Nephron progenitor cell (in vitro differentiated cells): Measurements from ENCODE around the gene PTPRK.
"Not testable (repeated sequence)": the region's sequence is repeated elsewhere in the genome, so short reads cannot be mapped to it uniquely, and the experiment has no call there.

Experiments used
- DNase-seq: peaks from one replicate; pipeline ENCODE4 v3.0.0; 2021
- H3K27ac Mint-ChIP-seq: 2 replicates; pipeline ENCODE4 v1.8.0; 2021; ENCODE audit warnings: mild to moderate bottlenecking, moderate library complexity, mixed read lengths
- H3K27me3 Mint-ChIP-seq: 2 replicates; pipeline ENCODE4 v1.8.0; 2021; ENCODE audit warnings: mild to moderate bottlenecking, low read depth, mixed read lengths; ENCODE audit not compliant: poor library complexity
- H3K36me3 Mint-ChIP-seq: 2 replicates; pipeline ENCODE4 v1.8.0; 2021; ENCODE audit warnings: low read depth, mixed read lengths
- H3K4me1 Mint-ChIP-seq: 2 replicates; pipeline ENCODE4 v1.8.0; 2021; ENCODE audit warnings: mixed read lengths
- H3K4me3 Mint-ChIP-seq: 2 replicates; pipeline ENCODE4 v1.8.0; 2021; ENCODE audit warnings: mild to moderate bottlenecking, moderate library complexity, mixed read lengths
- H3K9me3 Mint-ChIP-seq: 2 replicates; pipeline ENCODE4 v1.8.0; 2021; ENCODE audit warnings: mild to moderate bottlenecking, moderate library complexity, mixed read lengths
- TF ChIP-seq, protein P1 (sequence below): fragments of 200-600 bp; sonication (generic); IDR thresholded peaks from 2 replicates; pipeline ENCODE4 v1.5.0; 2021; ENCODE audit warnings: antibody characterized with exemption

PTPRK gene

DNA sequence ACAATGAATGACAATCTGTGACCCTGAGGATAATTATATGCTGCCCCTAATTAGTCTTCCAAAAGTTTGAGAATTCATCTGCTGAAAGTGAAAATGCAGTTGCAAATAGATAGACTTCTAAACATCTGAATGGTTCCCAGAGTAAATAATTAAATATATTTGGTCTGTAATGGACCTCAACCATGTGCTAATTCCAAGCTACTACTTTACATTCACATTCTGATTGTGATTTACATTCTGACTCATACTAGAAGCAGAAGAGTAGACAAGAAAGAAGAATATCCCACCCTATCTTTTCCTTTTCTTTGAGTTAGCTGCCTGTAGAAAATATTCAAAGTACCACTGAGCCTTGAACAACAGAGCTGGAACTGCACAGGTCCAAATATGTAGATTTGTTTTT is 80.8 kb downstream of the PTPRK start:
- Mint-ChIP-seq H3K36me3 (peaks cover 14% of the 10 kb centered on the region), H3K9me3 (peaks cover 4% of the 10 kb centered on the region), H3K4me3 (no peak overlapping the region), H3K4me1 (peaks cover 6% of the 10 kb centered on the region), H3K27me3 (no peaks in the 10 kb centered on the region), H3K27ac (no peak overlapping the region)
- TF ChIP-seq, protein P1, sequence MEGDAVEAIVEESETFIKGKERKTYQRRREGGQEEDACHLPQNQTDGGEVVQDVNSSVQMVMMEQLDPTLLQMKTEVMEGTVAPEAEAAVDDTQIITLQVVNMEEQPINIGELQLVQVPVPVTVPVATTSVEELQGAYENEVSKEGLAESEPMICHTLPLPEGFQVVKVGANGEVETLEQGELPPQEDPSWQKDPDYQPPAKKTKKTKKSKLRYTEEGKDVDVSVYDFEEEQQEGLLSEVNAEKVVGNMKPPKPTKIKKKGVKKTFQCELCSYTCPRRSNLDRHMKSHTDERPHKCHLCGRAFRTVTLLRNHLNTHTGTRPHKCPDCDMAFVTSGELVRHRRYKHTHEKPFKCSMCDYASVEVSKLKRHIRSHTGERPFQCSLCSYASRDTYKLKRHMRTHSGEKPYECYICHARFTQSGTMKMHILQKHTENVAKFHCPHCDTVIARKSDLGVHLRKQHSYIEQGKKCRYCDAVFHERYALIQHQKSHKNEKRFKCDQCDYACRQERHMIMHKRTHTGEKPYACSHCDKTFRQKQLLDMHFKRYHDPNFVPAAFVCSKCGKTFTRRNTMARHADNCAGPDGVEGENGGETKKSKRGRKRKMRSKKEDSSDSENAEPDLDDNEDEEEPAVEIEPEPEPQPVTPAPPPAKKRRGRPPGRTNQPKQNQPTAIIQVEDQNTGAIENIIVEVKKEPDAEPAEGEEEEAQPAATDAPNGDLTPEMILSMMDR, result no peak
- no peak for DNase-seq

- Mint-ChIP-seq H3K4me1 (peaks cover under 1% of the 10 kb centered on the region), H3K27me3 (no peaks in the 10 kb centered on the region), H3K4me3 (no peak overlapping the region), H3K27ac (no peak overlapping the region), H3K9me3 (peaks cover 4% of the 10 kb centered on the region), H3K36me3 (peaks cover 14% of the 10 kb centered on the region)
- TF ChIP-seq, protein P1, result no peak
- DNase-seq, result no peak
Measured at GRCh38 chr6:128438393-128438792, 82.0 kb downstream of the PTPRK start.

GRCh38 chr6:128437685-128438084 is 82.7 kb downstream of the PTPRK start:
- H3K9me3 Mint-ChIP-seq, result peaks cover 4% of the 10 kb centered on the region
- peaks cover 5% of the 10 kb centered on the region for H3K4me1 Mint-ChIP-seq
- no peak overlapping the region for H3K27ac Mint-ChIP-seq
- TF ChIP-seq, protein P1, result no peak
- peaks cover 14% of the 10 kb centered on the region for H3K36me3 Mint-ChIP-seq
- H3K4me3 Mint-ChIP-seq, result no peak overlapping the region
- no peak for DNase-seq
- H3K27me3 Mint-ChIP-seq, result no peaks in the 10 kb centered on the region

DNA sequence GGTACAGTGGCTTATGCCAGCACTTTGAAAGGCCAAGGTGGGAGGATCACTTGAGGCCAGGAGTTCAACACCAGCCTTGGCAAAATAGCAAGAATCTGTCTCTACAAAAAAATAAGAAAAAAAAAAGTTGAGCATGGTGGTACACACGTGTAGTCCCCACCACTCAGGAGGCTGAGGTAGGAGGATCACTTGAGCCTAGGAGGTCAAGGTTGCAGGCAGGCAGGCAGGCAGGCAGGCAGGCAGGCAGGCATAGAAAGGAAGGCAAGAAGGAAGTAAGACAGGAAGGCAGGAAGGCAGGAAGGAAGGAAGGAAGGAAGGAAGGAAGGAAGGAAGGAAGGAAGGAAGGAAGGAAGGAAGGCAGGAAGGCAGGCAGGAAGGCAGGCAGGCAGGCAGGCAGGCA is 85.6 kb downstream of the PTPRK start:
- H3K9me3 Mint-ChIP-seq, H3K27ac Mint-ChIP-seq, H3K4me3 Mint-ChIP-seq, DNase-seq, H3K27me3 Mint-ChIP-seq, H3K4me1 Mint-ChIP-seq: not testable (repeated sequence)
- peaks cover 16% of the 10 kb centered on the region for H3K36me3 Mint-ChIP-seq

- Mint-ChIP-seq H3K4me3 (no peak overlapping the region), H3K4me1 (peaks cover 5% of the 10 kb centered on the region), H3K27me3 (no peaks in the 10 kb centered on the region), H3K9me3 (no peaks in the 10 kb centered on the region), H3K27ac (no peak overlapping the region), H3K36me3 (peaks cover 15% of the 10 kb centered on the region)
- TF ChIP-seq, protein P1, result no peak
- DNase-seq, result no peak
Measured at GRCh38 chr6:128432394-128432793, 88.0 kb downstream of the PTPRK start.

- Mint-ChIP-seq H3K4me3 (no peak overlapping the region), H3K4me1 (peaks cover 2% of the 10 kb centered on the region), H3K9me3 (no peaks in the 10 kb centered on the region), H3K27me3 (no peaks in the 10 kb centered on the region), H3K36me3 (peaks cover 14% of the 10 kb centered on the region), H3K27ac (no peak overlapping the region)
- DNase-seq, result no peak
- TF ChIP-seq, protein P1, result no peak
Measured at GRCh38 chr6:128427139-128427538, 93.3 kb downstream of the PTPRK start.
